Prostate gland (tissue), 2 donors: Measurements from ENCODE around the gene DENND1B.

ENCODE experiments used
- CTCF ChIP-seq, 4 experiments: fragments of 200-600 bp in 2 of 4; fragments of 450-650 bp in 2 of 4; sonication (generic) in 2 of 4; IDR thresholded peaks; 1 replicate in 3 of 4; 2 replicates in 1 of 4; pipeline ENCODE4 v1.5.1; 2016 to 2019; ENCODE audit warnings: antibody characterized with exemption in 4 of 4, mild to moderate bottlenecking in 2 of 4, moderate library complexity in 2 of 4
- POLR2A ChIP-seq: fragments of 450-650 bp; IDR thresholded peaks from one replicate; pipeline ENCODE4 v1.6.1; 2016; ENCODE audit warnings: antibody characterized with exemption, mild to moderate bottlenecking
- POLR2AphosphoS5 ChIP-seq: sonication (generic); formaldehyde crosslinking; IDR thresholded peaks from one replicate; pipeline ENCODE4 v1.6.1; 2017; ENCODE audit warnings: antibody characterized with exemption

DNA sequence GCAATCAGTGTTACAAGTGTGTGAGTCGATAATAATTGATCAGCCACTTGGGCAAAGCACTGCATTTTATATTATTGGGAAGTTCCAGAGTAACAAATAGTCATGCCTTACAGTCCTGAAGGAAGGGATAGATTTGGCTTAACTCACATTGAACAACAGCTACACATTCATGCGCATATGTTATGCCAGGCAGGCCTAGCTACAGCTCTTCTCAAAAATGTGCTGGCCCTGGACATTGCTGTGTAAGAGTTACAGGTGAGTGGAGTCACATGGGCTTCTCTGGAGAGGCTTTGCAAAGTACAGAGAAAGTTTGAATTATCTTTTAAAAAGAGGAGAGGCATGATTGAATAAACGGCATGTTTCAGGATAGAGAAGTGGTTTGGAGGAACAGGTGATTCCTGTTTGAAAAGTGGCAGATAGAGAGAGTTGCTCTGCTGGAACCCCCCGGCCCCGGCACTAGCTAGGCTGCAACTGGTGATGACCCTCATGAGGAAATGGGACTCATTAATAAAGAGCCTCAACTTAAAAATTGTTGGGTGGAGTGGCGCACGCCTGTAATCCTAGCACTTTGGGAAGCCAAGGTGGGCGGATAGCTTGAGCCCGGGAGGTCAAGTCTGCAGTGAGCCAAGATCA lies 306.6 kb downstream of the DENND1B start:
- TF ChIP-seq POLR2A (no peak), CTCF (IDR thresholded peaks at IDR 0.05) (no peak), POLR2AphosphoS5 (no peak)
